ENCODE data around the gene DDX41.

- TF ChIP-seq CTCF (IDR thresholded peaks at IDR 0.05; ENCODE audit: low read length): peak; percentile 84
- no peak for TF ChIP-seq EZH2 (optimal IDR thresholded peaks at IDR 0.05; ENCODE audit: low read depth, low read length)
- no peak for TF ChIP-seq EZH2phosphoT487 (IDR thresholded peaks at IDR 0.05; ENCODE audit: low read length)
These were observed 25.3 kb downstream of the DDX41 start for GRCh38 chr5:177491429-177491945.

All from MM.1S (cell line).